ENCODE results near the gene CAPZB.

- TF ChIP-seq EZH2 (IDR thresholded peaks at IDR 0.05; ENCODE audit: insufficient read depth, poor library complexity, severe bottlenecking): no peak
- TF ChIP-seq EZH2phosphoT487 (IDR thresholded peaks at IDR 0.05; ENCODE audit: insufficient read depth, low read depth): no peak
Observed at GRCh38 chr1:19524791-19525190, 39.5 kb upstream of the CAPZB start.
